Subcutaneous abdominal adipose tissue (tissue), 5 donors: ENCODE results near the gene LEO1.

Experiments used
- H3K27ac ChIP-seq: one replicate; pipeline ENCODE4 v1.7.0; 2013; ENCODE audit warnings: low read depth, mild to moderate bottlenecking, inconsistent platforms, low read length, moderate library complexity
- H3K27me3 ChIP-seq, 5 donors: one replicate each; pipeline ENCODE4 v1.7.0; 2013; ENCODE audit warnings: low read length in 5 of 5, inconsistent platforms in 1 of 5; ENCODE audit not compliant: control insufficient read depth in 5 of 5, insufficient read depth in 4 of 5
- H3K36me3 ChIP-seq, 5 donors: one replicate each; pipeline ENCODE4 v1.7.0; 2013; ENCODE audit warnings: low read length in 5 of 5; ENCODE audit not compliant: control insufficient read depth in 5 of 5, insufficient read depth in 5 of 5
- H3K4me1 ChIP-seq, 5 donors: one replicate each; pipeline ENCODE4 v1.7.0; 2013; ENCODE audit warnings: low read length in 5 of 5, mild to moderate bottlenecking in 3 of 5, moderate library complexity in 1 of 5; ENCODE audit not compliant: control insufficient read depth in 5 of 5, insufficient read depth in 5 of 5
- H3K4me3 ChIP-seq, 5 donors: one replicate each; pipeline ENCODE4 v1.7.0; 2013; ENCODE audit warnings: low read length in 5 of 5, low read depth in 1 of 5
- H3K9ac ChIP-seq, 5 donors: one replicate each; pipeline ENCODE4 v1.7.0; 2013; ENCODE audit warnings: low read length in 5 of 5, mild to moderate bottlenecking in 4 of 5, moderate library complexity in 3 of 5
- H3K9me3 ChIP-seq, 5 donors: one replicate each; pipeline ENCODE4 v1.7.0; 2013; ENCODE audit warnings: low read length in 5 of 5; ENCODE audit not compliant: control insufficient read depth in 5 of 5
- donor health status: healthy.
- donor health status: healthy.
- donor health status: healthy.
- donor health status: healthy.
- donor health status: healthy.

LEO1 gene

DNA sequence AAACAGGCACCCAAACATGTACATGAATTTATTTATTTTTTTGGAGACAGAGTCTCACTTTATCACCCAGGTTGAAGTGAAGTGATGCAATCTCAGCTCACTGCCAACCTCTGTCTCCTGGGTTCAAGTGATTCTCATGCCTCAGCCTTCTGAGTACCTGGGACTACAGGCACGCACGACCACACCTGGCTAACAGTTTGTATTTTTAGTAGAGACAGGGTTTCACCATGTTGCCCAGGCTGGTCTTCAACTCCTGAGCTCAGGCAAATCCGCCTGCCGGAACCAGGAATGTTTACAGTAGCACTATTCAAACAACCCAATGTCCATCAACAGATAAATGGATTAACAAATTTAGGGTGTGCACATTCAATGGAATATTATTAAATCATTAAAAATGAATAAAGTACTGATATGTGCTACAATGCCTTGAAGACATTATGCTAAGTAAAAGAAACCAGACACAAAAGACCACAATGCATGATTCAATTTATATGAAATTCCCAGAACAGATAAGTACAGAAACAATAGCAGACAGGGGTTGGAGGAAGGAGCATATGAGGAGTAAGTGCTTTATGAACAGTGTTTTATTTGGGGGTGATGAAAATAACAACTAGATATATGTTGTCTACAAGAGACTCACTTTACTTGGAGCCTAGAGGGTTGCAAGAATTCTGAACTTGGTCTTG lies 1.3 kb downstream of the LEO1 start:
- no peak overlapping the region for H3K4me3 ChIP-seq
- no peak overlapping the region for H3K27ac ChIP-seq
- peak overlapping the region in 1 of 5 donors; percentile 10 for H3K9ac ChIP-seq

DNA sequence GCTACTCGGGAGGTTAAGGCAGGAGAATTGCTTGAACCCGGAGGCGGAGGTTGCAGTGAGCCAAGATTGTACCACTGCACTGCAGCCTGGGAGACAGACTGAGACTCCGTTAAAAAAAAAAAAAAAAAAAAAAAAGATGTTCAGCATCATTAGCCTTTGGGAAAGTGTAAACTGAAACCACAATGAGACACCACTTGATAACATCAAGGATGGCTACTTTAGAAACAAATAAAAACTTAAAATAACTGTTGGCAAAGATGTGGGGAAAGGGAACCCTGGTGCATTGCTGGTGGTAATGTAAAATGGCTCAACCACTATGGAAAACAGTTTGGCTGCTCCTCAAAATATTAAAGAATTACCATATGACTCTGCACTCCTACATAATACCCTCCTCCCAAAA lies 1.9 kb downstream of the LEO1 start:
- Histone ChIP-seq H3K4me1 (peaks cover 0 to 15% (median 13%) of the 10 kb centered on the region in 5 donors), H3K27ac (no peak overlapping the region), H3K9me3 (peaks cover 0 to 9% (median 2%) of the 10 kb centered on the region in 5 donors), H3K27me3 (no peaks in the 10 kb centered on the region), H3K4me3 (no peak overlapping the region), H3K36me3 (peaks cover 0 to 1% (median 0%) of the 10 kb centered on the region in 5 donors), H3K9ac (no peak overlapping the region)

More for the DNA sequence above, 1.3 kb downstream of the LEO1 start:
- H3K4me1 ChIP-seq = peaks cover 0 to 15% (median 13%) of the 10 kb centered on the region in 5 donors
- H3K27me3 ChIP-seq = no peaks in the 10 kb centered on the region
- H3K9me3 ChIP-seq = peaks cover 0 to 9% (median 2%) of the 10 kb centered on the region in 5 donors
- no peaks in the 10 kb centered on the region for H3K36me3 ChIP-seq

- Histone ChIP-seq H3K36me3 (peaks cover 0 to 2% (median under 1%) of the 10 kb centered on the region in 5 donors), H3K27ac (no peak overlapping the region), H3K27me3 (no peaks in the 10 kb centered on the region), H3K4me1 (peaks cover 0 to 15% (median 13%) of the 10 kb centered on the region in 5 donors), H3K9ac (no peak overlapping the region), H3K4me3 (no peak overlapping the region), H3K9me3 (peaks cover 0 to 9% (median 2%) of the 10 kb centered on the region in 5 donors)
Measured at GRCh38 chr15:51967583-51967982, 4.0 kb downstream of the LEO1 start.

- no peak overlapping the region for H3K4me3 ChIP-seq
- no peak overlapping the region for H3K9ac ChIP-seq
- H3K9me3 ChIP-seq = peaks cover 0 to 9% (median 2%) of the 10 kb centered on the region in 5 donors
- H3K27me3 ChIP-seq = no peaks in the 10 kb centered on the region
- H3K36me3 ChIP-seq = peaks cover 6 to 12% (median 11%) of the 10 kb centered on the region in 5 donors
- H3K4me1 ChIP-seq = peaks cover 0 to 13% (median 10%) of the 10 kb centered on the region in 5 donors
- H3K27ac ChIP-seq = no peak overlapping the region
Measured at GRCh38 chr15:51966192-51966591, 5.4 kb downstream of the LEO1 start.

- H3K4me3 ChIP-seq = no peak overlapping the region
- no peak overlapping the region for H3K9ac ChIP-seq
- peaks cover 0 to 8% (median 5%) of the 10 kb centered on the region in 5 donors for H3K4me1 ChIP-seq
- peaks cover 0 to 9% (median 2%) of the 10 kb centered on the region in 5 donors for H3K9me3 ChIP-seq
- H3K27me3 ChIP-seq = no peaks in the 10 kb centered on the region
- no peak overlapping the region for H3K27ac ChIP-seq
- H3K36me3 ChIP-seq = peaks cover 7 to 16% (median 13%) of the 10 kb centered on the region in 5 donors
Measured at GRCh38 chr15:51965691-51966090, 5.9 kb downstream of the LEO1 start.

DNA sequence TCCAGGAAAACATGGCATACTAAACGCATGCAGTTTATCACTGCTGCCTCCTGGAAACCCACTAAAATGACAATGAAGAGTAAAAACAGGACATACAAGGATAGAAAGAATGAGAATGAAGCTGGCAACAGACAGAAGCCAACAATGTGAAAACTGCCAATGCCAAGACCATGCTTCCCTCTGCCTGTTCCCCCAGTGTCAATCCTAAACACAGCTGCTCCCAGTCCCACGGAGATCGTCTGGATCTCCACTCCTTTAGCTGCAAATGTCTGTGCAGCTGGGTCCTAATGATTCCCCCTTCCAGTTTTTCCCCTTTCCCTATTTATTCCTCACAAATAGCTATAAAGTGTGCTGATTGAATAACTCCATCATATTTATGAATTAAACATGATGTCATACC lies 16.1 kb downstream of the LEO1 start:
- H3K9ac ChIP-seq = no peak overlapping the region
- no peak overlapping the region for H3K4me3 ChIP-seq
- no peaks in the 10 kb centered on the region for H3K27me3 ChIP-seq
- peaks cover 0 to 3% (median 0%) of the 10 kb centered on the region in 5 donors for H3K4me1 ChIP-seq
- no peaks in the 10 kb centered on the region for H3K9me3 ChIP-seq
- no peak overlapping the region for H3K27ac ChIP-seq
- H3K36me3 ChIP-seq = peaks cover 40 to 78% (median 53%) of the 10 kb centered on the region in 5 donors

DNA sequence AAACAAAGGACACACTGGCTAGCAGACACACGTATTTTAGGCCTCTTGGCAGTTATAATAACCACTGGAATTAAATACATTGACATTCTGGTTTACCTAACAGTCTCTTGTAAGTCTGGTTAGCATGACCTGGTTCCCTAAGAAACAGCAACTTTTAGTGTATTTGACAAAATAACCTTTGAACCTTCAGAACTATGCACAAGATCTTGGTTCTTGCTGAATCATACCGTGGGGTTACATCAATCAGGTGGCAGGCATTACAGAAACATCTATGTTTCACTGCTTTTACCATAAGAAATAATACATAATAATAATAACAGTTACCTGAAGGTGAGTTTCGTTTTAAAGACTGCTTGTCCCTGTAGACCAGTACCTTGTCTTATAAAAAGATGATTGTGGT lies 18.8 kb downstream of the LEO1 start:
- Histone ChIP-seq H3K9me3 (no peaks in the 10 kb centered on the region), H3K4me1 (no peaks in the 10 kb centered on the region), H3K27me3 (no peaks in the 10 kb centered on the region), H3K27ac (no peak overlapping the region), H3K4me3 (no peak overlapping the region), H3K36me3 (peaks cover 32 to 79% (median 69%) of the 10 kb centered on the region in 5 donors), H3K9ac (no peak overlapping the region)

- Histone ChIP-seq H3K9me3 (no peaks in the 10 kb centered on the region), H3K9ac (no peak overlapping the region), H3K36me3 (peaks cover 28 to 69% (median 59%) of the 10 kb centered on the region in 5 donors), H3K27ac (no peak overlapping the region), H3K27me3 (no peaks in the 10 kb centered on the region), H3K4me1 (peaks cover 0 to 6% (median 0%) of the 10 kb centered on the region in 5 donors), H3K4me3 (no peak overlapping the region)
Measured at GRCh38 chr15:51947124-51947523, 24.5 kb downstream of the LEO1 start.

DNA sequence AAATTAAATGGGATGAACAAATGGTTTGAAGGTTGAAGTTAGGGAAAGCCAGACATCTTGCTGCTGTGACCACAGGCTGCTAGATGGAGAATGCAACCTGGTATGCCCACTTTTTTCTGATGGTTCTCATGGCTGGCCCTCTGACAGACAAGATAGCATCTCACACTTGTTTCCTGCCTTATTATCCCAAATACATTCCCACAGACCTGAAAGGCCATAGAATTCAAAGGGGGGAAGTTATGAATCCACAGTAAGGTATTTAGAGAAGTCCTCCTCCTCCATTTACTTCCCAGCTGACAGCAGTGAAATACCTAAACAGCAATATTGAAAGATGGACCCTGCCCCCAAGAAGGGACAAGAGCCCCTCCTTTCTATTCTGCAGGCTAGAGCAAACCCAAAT lies 32.4 kb downstream of the LEO1 start:
- no peaks in the 10 kb centered on the region for H3K9me3 ChIP-seq
- H3K36me3 ChIP-seq = peaks cover 4 to 23% (median 12%) of the 10 kb centered on the region in 5 donors

GRCh38 chr15:51938286-51938685 lies 33.3 kb downstream of the LEO1 start:
- H3K36me3 ChIP-seq = peaks cover 4 to 25% (median 12%) of the 10 kb centered on the region in 5 donors

More for the DNA sequence above, 32.4 kb downstream of the LEO1 start:
- H3K4me1 ChIP-seq = peaks cover 0 to 6% (median 0%) of the 10 kb centered on the region in 5 donors
- H3K4me3 ChIP-seq = no peak overlapping the region
- H3K9ac ChIP-seq = no peak overlapping the region
- H3K27ac ChIP-seq = no peak overlapping the region
- H3K27me3 ChIP-seq = no peaks in the 10 kb centered on the region

More at GRCh38 chr15:51938286-51938685, 33.3 kb downstream of the LEO1 start:
- no peak overlapping the region for H3K9ac ChIP-seq
- H3K9me3 ChIP-seq = no peaks in the 10 kb centered on the region
- H3K27me3 ChIP-seq = no peaks in the 10 kb centered on the region
- H3K4me1 ChIP-seq = peaks cover 0 to 3% (median 0%) of the 10 kb centered on the region in 5 donors
- no peak overlapping the region for H3K27ac ChIP-seq
- H3K4me3 ChIP-seq = no peak overlapping the region
